ENCODE measurements around the gene ADAM10.

ADAM10 gene

DNA sequence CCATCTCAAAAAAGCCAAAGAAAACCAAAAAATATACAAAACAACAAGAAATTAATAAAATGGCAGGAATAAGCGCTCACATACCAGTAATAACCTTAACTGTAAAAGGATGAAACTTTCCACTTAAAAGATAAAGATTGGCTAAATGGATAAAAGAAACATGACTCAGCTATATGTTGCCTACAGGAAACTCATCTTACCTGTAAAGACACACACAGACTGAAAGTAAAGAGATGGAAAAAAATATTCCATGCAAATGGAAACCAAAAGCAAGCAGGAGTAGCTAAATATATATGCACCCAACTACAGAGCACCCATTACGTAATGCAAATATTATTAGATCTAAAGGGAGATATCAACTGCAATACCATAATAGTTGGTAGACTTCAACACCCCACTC, 49.7 kb downstream of the ADAM10 start:
- Histone ChIP-seq H3K9me3 (ENCODE audit: insufficient read depth, low read length) (peaks cover 23% of the 10 kb centered on the region), H3K36me3 (ENCODE audit: insufficient read depth, insufficient read length, low read length) (peaks cover 17% of the 10 kb centered on the region), H3K9ac (ENCODE audit: insufficient read length, low read depth) (no peak overlapping the region), H3K27me3 (ENCODE audit: insufficient read depth, insufficient read length) (no peaks in the 10 kb centered on the region), H3K4me3 (ENCODE audit: insufficient read length, low read depth) (no peak overlapping the region), H3K4me1 (ENCODE audit: insufficient read depth, insufficient read length) (peaks cover 13% of the 10 kb centered on the region)
- DNase-seq (ENCODE audit: low read depth, low spot score): no peak
- no peak for TF ChIP-seq ZNF274 (IDR thresholded peaks at IDR 0.05; ENCODE audit: low read depth, low read length)
- no peak for TF ChIP-seq YY1 (IDR thresholded peaks at IDR 0.05; ENCODE audit: insufficient read depth, insufficient read length)

DNA sequence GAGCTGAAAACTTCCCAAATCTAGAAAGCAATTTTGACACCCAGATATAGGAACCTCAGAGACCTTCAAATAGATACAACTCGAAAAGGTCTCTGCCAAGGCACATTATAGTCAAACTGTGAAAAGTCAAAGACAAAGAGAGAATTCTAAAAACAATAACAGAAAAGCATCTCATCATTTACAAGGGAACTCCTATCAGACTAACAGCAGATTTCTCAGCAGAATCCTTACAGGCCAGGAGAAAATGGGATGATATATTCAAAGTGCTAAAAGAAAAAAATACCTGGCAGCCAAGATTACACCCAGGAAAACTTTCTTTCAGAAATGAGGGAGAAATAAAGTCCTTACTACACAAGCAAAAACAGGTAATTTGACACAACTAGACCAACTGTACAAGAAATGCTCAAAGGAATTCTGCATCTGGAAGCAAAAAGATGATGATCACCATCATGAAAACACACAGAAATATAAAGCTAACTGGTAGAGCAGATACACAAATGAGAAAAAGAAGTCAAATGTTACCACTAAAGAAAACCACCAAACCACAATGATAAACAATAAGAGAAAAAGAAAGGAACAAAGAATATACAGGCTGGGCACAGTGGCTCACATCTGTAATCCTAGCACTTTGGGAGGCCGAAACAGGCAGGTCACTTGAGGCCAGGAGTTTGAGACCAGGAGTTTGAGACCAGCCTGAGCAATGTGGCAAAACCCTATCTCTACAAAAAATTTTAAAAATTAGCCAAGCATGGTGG, 50.4 kb downstream of the ADAM10 start:
- no peak for DNase-seq (ENCODE audit: low read depth, low spot score)

DNA sequence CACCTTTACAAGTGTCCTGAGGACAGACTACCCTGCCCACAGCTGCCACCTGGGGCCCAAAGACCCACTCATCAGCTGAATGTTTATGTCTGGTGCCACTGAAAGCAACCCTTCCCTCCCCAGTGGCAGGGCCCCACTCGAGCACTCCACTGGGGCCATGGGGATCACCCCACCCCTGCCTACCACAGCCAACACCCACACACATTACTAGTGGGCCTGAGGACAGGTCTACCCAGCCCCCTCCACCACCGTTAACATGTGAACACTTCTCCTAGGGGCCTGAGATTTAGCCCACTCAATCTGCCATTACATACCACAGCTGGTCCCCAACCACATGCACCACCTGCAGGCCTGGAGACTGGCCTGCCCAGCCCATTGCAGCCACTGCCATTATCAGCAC, 52.3 kb downstream of the ADAM10 start:
- no peak overlapping the region for H3K9ac ChIP-seq (ENCODE audit: insufficient read length, low read depth)
- H3K27me3 ChIP-seq (ENCODE audit: insufficient read depth, insufficient read length): no peaks in the 10 kb centered on the region
- TF ChIP-seq ZNF274 (IDR thresholded peaks at IDR 0.05; ENCODE audit: low read depth, low read length) (no peak), YY1 (IDR thresholded peaks at IDR 0.05; ENCODE audit: insufficient read depth, insufficient read length) (no peak), SUZ12 (IDR thresholded peaks at IDR 0.05; ENCODE audit: extremely low read depth, insufficient read depth, insufficient read length) (no peak)
- DNase-seq (ENCODE audit: low read depth, low spot score): no peak
- peaks cover 19% of the 10 kb centered on the region for H3K9me3 ChIP-seq (ENCODE audit: insufficient read depth, low read length)
- no peak overlapping the region for H3K4me3 ChIP-seq (ENCODE audit: insufficient read length, low read depth)
- peaks cover 14% of the 10 kb centered on the region for H3K36me3 ChIP-seq (ENCODE audit: insufficient read depth, insufficient read length, low read length)
- H3K4me1 ChIP-seq (ENCODE audit: insufficient read depth, insufficient read length): peaks cover 13% of the 10 kb centered on the region

More for the DNA sequence above, 50.4 kb downstream of the ADAM10 start:
- Histone ChIP-seq H3K9me3 (ENCODE audit: insufficient read depth, low read length) (peaks cover 23% of the 10 kb centered on the region), H3K36me3 (ENCODE audit: insufficient read depth, insufficient read length, low read length) (peaks cover 17% of the 10 kb centered on the region), H3K4me1 (ENCODE audit: insufficient read depth, insufficient read length) (peaks cover 13% of the 10 kb centered on the region), H3K27me3 (ENCODE audit: insufficient read depth, insufficient read length) (no peaks in the 10 kb centered on the region), H3K9ac (ENCODE audit: insufficient read length, low read depth) (no peak overlapping the region), H3K4me3 (ENCODE audit: insufficient read length, low read depth) (no peak overlapping the region)
- TF ChIP-seq ZNF274 (IDR thresholded peaks at IDR 0.05; ENCODE audit: low read depth, low read length): no peak
- no peak for TF ChIP-seq YY1 (IDR thresholded peaks at IDR 0.05; ENCODE audit: insufficient read depth, insufficient read length)
- TF ChIP-seq SUZ12 (IDR thresholded peaks at IDR 0.05; ENCODE audit: extremely low read depth, insufficient read depth, insufficient read length): no peak

GRCh38 chr15:58696738-58697137, 52.8 kb downstream of the ADAM10 start:
- Histone ChIP-seq H3K36me3 (ENCODE audit: insufficient read depth, insufficient read length, low read length) (peaks cover 10% of the 10 kb centered on the region), H3K4me3 (ENCODE audit: insufficient read length, low read depth) (no peak overlapping the region), H3K27me3 (ENCODE audit: insufficient read depth, insufficient read length) (no peaks in the 10 kb centered on the region), H3K9me3 (ENCODE audit: insufficient read depth, low read length) (peaks cover 19% of the 10 kb centered on the region), H3K9ac (ENCODE audit: insufficient read length, low read depth) (no peak overlapping the region), H3K4me1 (ENCODE audit: insufficient read depth, insufficient read length) (peaks cover 13% of the 10 kb centered on the region)
- no peak for DNase-seq (ENCODE audit: low read depth, low spot score)
- TF ChIP-seq SUZ12 (IDR thresholded peaks at IDR 0.05; ENCODE audit: extremely low read depth, insufficient read depth, insufficient read length) (no peak), ZNF274 (IDR thresholded peaks at IDR 0.05; ENCODE audit: low read depth, low read length) (no peak), YY1 (IDR thresholded peaks at IDR 0.05; ENCODE audit: insufficient read depth, insufficient read length) (no peak)

GRCh38 chr15:58694641-58695398, 54.7 kb downstream of the ADAM10 start:
- Histone ChIP-seq H3K9ac (ENCODE audit: insufficient read length, low read depth) (no peak overlapping the region), H3K27me3 (ENCODE audit: insufficient read depth, insufficient read length) (no peaks in the 10 kb centered on the region), H3K4me3 (ENCODE audit: insufficient read length, low read depth) (no peak overlapping the region), H3K9me3 (ENCODE audit: insufficient read depth, low read length) (peaks cover 13% of the 10 kb centered on the region; the same call in 1 of the 2 replicates), H3K4me1 (ENCODE audit: insufficient read depth, insufficient read length) (peaks cover 13% of the 10 kb centered on the region), H3K36me3 (ENCODE audit: insufficient read depth, insufficient read length, low read length) (peaks cover 9% of the 10 kb centered on the region)
- no peak for DNase-seq (ENCODE audit: low read depth, low spot score)
- TF ChIP-seq SUZ12 (IDR thresholded peaks at IDR 0.05; ENCODE audit: extremely low read depth, insufficient read depth, insufficient read length) (no peak), ZNF274 (IDR thresholded peaks at IDR 0.05; ENCODE audit: low read depth, low read length) (no peak), YY1 (IDR thresholded peaks at IDR 0.05; ENCODE audit: insufficient read depth, insufficient read length) (no peak)

GRCh38 chr15:58690703-58691102, 58.8 kb downstream of the ADAM10 start:
- Histone ChIP-seq H3K9ac (ENCODE audit: insufficient read length, low read depth) (no peak overlapping the region), H3K4me3 (ENCODE audit: insufficient read length, low read depth) (no peak overlapping the region), H3K9me3 (ENCODE audit: insufficient read depth, low read length) (no peaks in the 10 kb centered on the region), H3K4me1 (ENCODE audit: insufficient read depth, insufficient read length) (no peaks in the 10 kb centered on the region), H3K36me3 (ENCODE audit: insufficient read depth, insufficient read length, low read length) (peaks cover 9% of the 10 kb centered on the region), H3K27me3 (ENCODE audit: insufficient read depth, insufficient read length) (no peaks in the 10 kb centered on the region)
- TF ChIP-seq ZNF274 (IDR thresholded peaks at IDR 0.05; ENCODE audit: low read depth, low read length) (no peak), SUZ12 (IDR thresholded peaks at IDR 0.05; ENCODE audit: extremely low read depth, insufficient read depth, insufficient read length) (no peak), YY1 (IDR thresholded peaks at IDR 0.05; ENCODE audit: insufficient read depth, insufficient read length) (no peak)
- DNase-seq (ENCODE audit: low read depth, low spot score): no peak

DNA sequence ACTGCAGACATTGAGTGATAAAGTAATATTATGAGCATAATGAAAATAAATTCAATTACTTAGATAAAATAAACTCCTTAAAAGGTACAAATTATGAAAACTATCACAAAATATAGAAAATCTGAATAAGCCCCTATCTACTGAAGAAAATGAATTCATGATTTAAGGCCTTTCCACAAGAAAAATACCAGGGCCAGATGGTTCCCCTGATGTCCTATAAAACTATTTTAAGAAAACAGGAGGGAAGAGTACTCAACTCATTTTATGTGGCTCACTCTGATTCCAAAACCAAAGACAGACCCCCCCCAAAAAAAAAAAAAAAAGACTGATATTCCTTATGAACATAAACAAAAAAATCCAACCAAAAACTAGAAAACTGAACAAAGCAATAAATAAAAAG, 59.9 kb downstream of the ADAM10 start:
- TF ChIP-seq YY1 (IDR thresholded peaks at IDR 0.05; ENCODE audit: insufficient read depth, insufficient read length) (no peak), SUZ12 (IDR thresholded peaks at IDR 0.05; ENCODE audit: extremely low read depth, insufficient read depth, insufficient read length) (no peak), ZNF274 (IDR thresholded peaks at IDR 0.05; ENCODE audit: low read depth, low read length) (no peak)
- Histone ChIP-seq H3K9me3 (ENCODE audit: insufficient read depth, low read length) (no peaks in the 10 kb centered on the region), H3K4me1 (ENCODE audit: insufficient read depth, insufficient read length) (no peaks in the 10 kb centered on the region), H3K4me3 (ENCODE audit: insufficient read length, low read depth) (no peak overlapping the region), H3K36me3 (ENCODE audit: insufficient read depth, insufficient read length, low read length) (peaks cover 9% of the 10 kb centered on the region), H3K27me3 (ENCODE audit: insufficient read depth, insufficient read length) (no peaks in the 10 kb centered on the region), H3K9ac (ENCODE audit: insufficient read length, low read depth) (no peak overlapping the region)
- DNase-seq (ENCODE audit: low read depth, low spot score): no peak

Data from NT2/D1 (cell line).